ENCODE results near the gene TTC23L.

- TF ChIP-seq POLR2A (IDR thresholded peaks at IDR 0.05) = no peak
- TF ChIP-seq, protein P1, sequence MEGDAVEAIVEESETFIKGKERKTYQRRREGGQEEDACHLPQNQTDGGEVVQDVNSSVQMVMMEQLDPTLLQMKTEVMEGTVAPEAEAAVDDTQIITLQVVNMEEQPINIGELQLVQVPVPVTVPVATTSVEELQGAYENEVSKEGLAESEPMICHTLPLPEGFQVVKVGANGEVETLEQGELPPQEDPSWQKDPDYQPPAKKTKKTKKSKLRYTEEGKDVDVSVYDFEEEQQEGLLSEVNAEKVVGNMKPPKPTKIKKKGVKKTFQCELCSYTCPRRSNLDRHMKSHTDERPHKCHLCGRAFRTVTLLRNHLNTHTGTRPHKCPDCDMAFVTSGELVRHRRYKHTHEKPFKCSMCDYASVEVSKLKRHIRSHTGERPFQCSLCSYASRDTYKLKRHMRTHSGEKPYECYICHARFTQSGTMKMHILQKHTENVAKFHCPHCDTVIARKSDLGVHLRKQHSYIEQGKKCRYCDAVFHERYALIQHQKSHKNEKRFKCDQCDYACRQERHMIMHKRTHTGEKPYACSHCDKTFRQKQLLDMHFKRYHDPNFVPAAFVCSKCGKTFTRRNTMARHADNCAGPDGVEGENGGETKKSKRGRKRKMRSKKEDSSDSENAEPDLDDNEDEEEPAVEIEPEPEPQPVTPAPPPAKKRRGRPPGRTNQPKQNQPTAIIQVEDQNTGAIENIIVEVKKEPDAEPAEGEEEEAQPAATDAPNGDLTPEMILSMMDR (IDR thresholded peaks at IDR 0.05) = no peak
Observed at GRCh38 chr5:34833976-34834793, 4.8 kb upstream of the TTC23L start.

Measured in lower leg skin (tissue), 3 donors.